HUES48 (cell line): ENCODE data around the gene KIAA1217.

Source experiments
- H3K27ac ChIP-seq: one replicate; pipeline ENCODE4 v1.7.0; 2013; ENCODE audit warnings: low read depth, low read length, inconsistent platforms
- H3K27me3 ChIP-seq: 2 replicates; pipeline ENCODE4 v1.6.1; 2013; ENCODE audit warnings: mild to moderate bottlenecking, low read length; ENCODE audit not compliant: control insufficient read depth, insufficient read depth
- H3K36me3 ChIP-seq: 2 replicates; pipeline ENCODE4 v1.6.1; 2013; ENCODE audit warnings: low read length; ENCODE audit not compliant: control insufficient read depth, insufficient read depth
- H3K4me1 ChIP-seq: 2 replicates; pipeline ENCODE4 v1.6.1; 2013; ENCODE audit warnings: mild to moderate bottlenecking, low read length; ENCODE audit not compliant: control insufficient read depth, insufficient read depth
- H3K4me3 ChIP-seq: 2 replicates; pipeline ENCODE4 v1.5.1; 2013; ENCODE audit warnings: mild to moderate bottlenecking, low read depth, low read length
- H3K9ac ChIP-seq: 2 replicates; pipeline ENCODE4 v1.6.1; 2013; ENCODE audit warnings: mild to moderate bottlenecking, low read depth, low read length, moderate library complexity
- H3K9me3 ChIP-seq: 2 replicates; pipeline ENCODE4 v1.6.1; 2013; ENCODE audit warnings: low read length; ENCODE audit not compliant: control insufficient read depth, insufficient read depth

The KIAA1217 gene

DNA sequence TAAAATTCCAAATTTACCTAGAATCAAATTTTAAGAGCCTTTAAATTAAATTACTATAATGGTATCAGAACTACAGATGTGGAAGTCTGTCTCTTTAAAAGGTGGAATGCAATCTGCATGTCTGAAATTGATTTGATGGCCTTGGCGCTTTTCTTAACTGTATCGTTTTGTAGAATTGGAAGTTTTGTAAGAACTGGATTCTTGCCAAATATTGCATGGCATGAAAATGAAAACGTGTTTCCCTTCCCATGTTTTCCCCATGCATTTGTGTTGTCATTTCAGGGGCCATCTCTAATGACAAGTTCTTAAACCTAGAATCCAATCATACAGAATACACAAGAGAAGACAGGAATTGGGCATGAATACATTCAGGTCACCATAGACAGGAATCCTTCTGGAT lies 162.5 kb downstream of the KIAA1217 start:
- Histone ChIP-seq H3K27me3 (no peaks in the 10 kb centered on the region), H3K27ac (no peak overlapping the region), H3K9me3 (no peaks in the 10 kb centered on the region), H3K36me3 (no peaks in the 10 kb centered on the region), H3K4me1 (peaks cover 38% of the 10 kb centered on the region), H3K4me3 (no peak overlapping the region), H3K9ac (no peak overlapping the region)

DNA sequence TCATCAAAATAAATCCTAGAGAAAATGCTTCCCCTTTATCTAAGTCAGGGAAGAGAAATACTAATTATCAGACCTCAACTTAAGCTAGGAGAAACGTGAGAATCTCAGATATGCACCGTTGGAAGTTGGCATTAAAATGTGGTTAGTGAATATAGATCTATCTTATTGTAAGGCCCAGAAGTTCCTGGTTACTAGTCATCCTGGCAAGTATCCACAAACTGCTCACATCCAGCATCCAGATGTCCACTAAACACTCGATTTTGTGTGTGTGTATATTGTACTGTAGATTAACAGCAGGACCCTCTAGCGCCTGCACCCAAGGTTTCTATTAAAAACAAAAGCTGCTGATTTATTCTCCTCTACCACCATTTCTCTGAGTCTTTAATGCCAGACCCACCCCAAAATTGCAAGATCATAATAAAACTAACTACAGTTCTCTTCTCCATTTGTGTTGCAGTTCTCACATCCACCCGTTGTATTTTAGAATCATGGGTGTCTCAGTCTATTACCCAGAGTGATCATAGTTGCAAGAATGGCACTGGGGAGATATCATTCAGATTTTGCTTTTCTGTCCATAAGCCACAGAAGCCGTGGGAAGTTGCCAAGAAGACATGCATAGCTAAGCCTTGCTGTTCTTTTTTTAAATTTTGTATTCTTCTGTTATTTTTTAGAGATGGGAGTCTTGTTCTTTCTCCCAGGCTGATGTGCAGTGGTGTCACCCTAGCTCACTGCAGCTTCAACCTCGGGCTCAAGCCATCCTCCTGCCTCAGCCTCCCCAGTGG lies 165.4 kb downstream of the KIAA1217 start:
- Histone ChIP-seq H3K9me3 (no peaks in the 10 kb centered on the region), H3K4me3 (no peak overlapping the region), H3K4me1 (peaks cover 23% of the 10 kb centered on the region), H3K27ac (no peak overlapping the region), H3K36me3 (no peaks in the 10 kb centered on the region), H3K27me3 (no peaks in the 10 kb centered on the region), H3K9ac (no peak overlapping the region)

DNA sequence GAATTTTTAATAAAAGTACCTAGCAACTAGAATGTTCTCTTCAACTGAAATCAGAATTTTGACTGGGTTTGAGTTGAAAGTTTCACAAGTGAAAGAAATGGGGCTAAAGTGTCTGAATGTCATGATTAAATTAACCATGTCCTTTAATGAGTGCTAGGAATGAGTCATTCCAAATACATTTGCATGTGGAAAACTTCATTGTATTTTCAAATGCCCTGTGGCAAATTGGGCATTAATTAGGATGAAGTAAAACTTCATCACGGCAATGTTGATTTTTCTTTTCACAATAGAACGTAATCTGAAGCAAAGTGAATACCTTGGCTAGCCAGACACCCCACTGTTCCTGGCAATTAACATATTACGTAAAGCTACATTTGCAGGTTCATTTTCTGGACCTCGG lies 166.6 kb downstream of the KIAA1217 start:
- no peaks in the 10 kb centered on the region for H3K36me3 ChIP-seq
- peaks cover 17% of the 10 kb centered on the region for H3K4me1 ChIP-seq
- no peaks in the 10 kb centered on the region for H3K9me3 ChIP-seq
- H3K4me3 ChIP-seq: no peak overlapping the region
- H3K9ac ChIP-seq: no peak overlapping the region
- H3K27ac ChIP-seq: no peak overlapping the region
- H3K27me3 ChIP-seq: no peaks in the 10 kb centered on the region

DNA sequence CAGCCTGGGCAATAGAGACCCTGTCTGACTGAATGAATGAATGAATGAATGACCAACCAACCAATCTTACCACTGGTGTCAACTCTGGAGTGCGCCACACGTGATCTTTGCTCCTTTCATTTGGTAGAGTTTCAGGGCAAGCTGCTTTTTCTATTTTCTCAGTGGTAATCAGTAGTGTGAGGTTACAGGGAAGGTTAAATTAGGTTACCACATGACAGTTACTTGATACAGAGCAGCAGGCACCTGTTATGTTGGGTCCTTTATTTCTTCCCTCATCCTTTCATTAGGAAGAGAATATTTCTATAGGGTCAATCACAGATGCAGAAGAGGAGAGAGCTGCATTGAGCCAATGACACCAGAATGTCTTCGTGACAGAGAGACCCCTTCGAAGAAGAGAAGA lies 167.8 kb downstream of the KIAA1217 start:
- peaks cover 14% of the 10 kb centered on the region for H3K4me1 ChIP-seq

DNA sequence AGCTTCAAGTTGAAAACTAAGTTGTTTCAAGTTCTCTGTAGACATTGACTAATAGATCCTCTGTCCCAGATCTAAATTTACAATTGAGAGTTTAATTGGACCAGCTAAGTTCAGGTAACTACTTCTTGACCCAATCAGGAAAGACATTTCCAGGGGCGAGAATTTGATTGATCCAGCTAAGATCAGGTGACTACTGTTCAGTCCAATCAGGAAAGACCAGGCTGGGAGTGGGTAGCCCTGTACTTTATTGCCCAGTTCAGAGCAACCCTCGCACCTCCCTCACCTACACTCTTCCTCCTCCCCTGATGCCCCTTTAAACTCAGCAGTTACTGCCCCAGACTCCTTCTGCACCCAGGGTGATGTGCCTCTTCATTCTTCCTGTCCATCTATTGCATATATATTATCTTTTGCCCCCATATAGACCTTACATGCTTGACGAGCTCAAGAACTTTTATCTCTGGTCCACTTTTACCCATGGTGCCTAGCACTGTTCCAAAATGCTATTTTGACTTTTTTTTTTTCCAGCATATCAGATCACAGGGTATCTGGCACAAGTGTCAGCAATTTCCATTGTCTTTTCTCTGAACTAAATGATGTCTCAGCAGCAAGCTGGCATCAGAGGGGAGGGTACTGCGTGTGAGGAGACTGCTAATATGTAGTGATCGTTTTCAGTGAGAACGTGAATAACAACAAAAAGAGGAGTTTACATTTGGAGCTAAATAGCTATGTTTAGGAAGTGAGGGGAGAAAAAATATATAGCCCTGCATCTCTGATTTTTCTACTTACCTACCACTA lies 169.4 kb downstream of the KIAA1217 start:
- no peaks in the 10 kb centered on the region; the same call in 1 of the 2 replicates for H3K36me3 ChIP-seq
- no peak overlapping the region for H3K4me3 ChIP-seq
- no peak overlapping the region for H3K27ac ChIP-seq

More for the DNA sequence above, 167.8 kb downstream of the KIAA1217 start:
- no peak overlapping the region for H3K27ac ChIP-seq
- H3K27me3 ChIP-seq: no peaks in the 10 kb centered on the region
- no peak overlapping the region for H3K4me3 ChIP-seq
- H3K9me3 ChIP-seq: no peaks in the 10 kb centered on the region
- no peak overlapping the region for H3K9ac ChIP-seq
- no peaks in the 10 kb centered on the region; the same call in 1 of the 2 replicates for H3K36me3 ChIP-seq

DNA sequence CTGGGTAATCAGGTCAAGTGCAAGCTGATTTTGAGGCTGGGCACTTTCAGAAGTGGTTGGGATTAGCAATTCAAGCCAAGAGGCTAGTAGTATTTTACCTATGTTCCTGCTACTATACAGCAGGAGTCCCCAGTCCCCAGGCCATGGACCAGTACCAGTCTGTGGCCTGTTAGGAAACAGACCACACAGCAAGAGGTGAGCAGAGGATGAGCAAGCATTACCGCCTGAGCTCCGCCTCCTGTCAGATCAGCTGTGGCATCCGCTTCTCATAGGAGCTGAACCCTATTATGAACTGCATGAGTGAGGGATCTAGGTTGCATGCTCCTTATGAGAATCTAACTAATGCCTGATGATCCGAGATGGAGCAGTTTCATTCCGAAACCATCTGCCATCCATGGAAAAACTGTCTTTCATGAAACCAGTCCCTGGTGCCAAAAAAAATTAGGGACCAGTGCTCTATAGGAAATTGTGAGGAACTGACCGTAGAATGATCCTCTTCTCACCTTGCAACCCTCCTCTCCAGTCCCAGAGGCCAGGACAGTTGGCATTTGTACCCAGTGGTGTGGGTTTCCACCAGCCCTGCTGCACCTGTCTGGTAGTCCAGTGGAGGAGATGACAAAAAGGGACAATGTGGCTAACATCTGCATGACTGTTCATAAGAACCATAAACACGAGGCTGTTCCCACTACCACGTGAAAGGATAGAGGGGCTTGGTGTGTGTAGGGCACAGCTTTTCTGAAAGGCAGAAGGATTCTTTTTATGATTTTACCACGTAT lies 172.5 kb downstream of the KIAA1217 start:
- Histone ChIP-seq H3K9ac (no peak overlapping the region), H3K4me1 (peaks cover 24% of the 10 kb centered on the region), H3K4me3 (no peak overlapping the region)

More for the DNA sequence above, 169.4 kb downstream of the KIAA1217 start:
- H3K4me1 ChIP-seq: peaks cover 19% of the 10 kb centered on the region
- no peaks in the 10 kb centered on the region for H3K9me3 ChIP-seq
- no peak overlapping the region for H3K9ac ChIP-seq
- H3K27me3 ChIP-seq: no peaks in the 10 kb centered on the region

DNA sequence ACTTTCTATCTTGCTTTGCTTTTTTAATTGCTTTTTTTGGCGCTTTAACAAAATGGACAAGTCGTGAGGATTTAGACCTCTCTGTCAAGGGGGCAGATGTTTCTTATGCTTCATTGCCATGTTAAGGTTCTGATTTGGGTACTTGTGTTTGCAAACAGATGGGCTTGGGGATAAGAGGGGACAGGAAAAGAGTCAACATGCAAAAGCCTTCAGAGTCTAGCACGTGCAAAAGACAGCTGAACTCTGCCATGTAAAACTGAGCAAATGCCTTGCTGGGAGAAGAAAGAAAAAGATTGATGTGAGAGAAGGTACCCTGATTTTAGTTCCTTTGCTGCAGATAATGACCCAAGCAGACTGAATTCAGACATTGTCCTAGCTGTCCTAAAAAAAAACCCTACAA lies 173.1 kb downstream of the KIAA1217 start:
- H3K27ac ChIP-seq: no peak overlapping the region

More for the DNA sequence above, 172.5 kb downstream of the KIAA1217 start:
- Histone ChIP-seq H3K36me3 (peaks cover 2% of the 10 kb centered on the region; the same call in 1 of the 2 replicates), H3K9me3 (no peaks in the 10 kb centered on the region), H3K27me3 (no peaks in the 10 kb centered on the region), H3K27ac (no peak overlapping the region)

DNA sequence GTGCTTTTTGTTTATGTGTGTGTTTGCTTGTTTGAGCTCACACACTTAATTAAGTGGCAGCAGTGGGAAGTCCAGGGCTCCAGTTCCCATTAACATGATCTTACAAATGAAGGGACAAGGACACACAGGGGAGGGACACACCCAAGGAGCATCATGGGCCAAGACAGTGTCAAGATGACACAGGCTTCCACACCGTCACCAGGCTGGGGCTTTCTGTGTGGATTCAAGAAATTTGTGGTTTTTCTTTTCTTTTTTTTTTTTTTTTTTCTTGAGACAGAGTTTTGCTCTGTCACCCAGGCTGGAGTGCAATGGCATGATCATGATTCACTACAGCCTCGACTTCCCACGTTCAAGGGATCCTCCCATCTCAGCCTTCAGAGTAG lies 173.6 kb downstream of the KIAA1217 start:
- H3K27me3 ChIP-seq: no peaks in the 10 kb centered on the region
- H3K9ac ChIP-seq: no peak overlapping the region
- no peak overlapping the region for H3K4me3 ChIP-seq

More for the DNA sequence above, 173.1 kb downstream of the KIAA1217 start:
- H3K9me3 ChIP-seq: no peaks in the 10 kb centered on the region
- peaks cover 2% of the 10 kb centered on the region; the same call in 1 of the 2 replicates for H3K36me3 ChIP-seq
- H3K4me1 ChIP-seq: peaks cover 24% of the 10 kb centered on the region
- no peak overlapping the region for H3K4me3 ChIP-seq
- no peaks in the 10 kb centered on the region for H3K27me3 ChIP-seq
- no peak overlapping the region for H3K9ac ChIP-seq

DNA sequence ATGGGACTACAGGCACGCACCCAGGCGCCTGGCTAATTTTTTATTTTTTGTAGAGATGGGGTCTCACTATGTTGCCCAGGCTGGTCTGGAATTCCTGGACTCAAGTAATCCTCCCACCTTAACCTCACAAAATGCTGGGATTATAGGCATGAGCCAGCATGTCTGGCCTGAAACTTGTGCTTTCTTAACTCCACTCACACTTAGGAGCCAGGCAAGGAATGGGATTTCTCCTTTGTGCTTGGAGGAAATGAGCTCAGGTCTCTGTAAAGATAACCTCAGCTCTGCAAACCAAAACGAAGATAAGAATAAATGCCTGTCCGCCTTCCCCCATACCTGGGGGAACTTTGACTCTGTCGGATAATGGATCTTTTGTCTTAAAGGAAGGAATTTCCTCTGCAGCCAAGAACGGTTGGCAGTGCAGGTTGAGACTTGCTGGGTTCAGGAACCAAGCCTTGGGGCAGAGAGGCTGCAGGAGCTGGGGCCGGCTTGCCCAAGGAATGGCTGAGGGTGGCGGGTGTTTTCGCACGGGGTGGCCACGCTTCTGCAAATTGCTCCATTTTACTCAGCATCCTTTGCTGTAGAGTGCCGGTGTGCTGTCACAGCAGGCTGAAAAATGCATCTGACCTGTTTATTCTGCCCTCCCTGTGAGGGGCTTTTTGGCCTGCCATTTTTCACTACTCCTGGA lies 174.2 kb downstream of the KIAA1217 start:
- no peak overlapping the region for H3K4me3 ChIP-seq
- peaks cover 24% of the 10 kb centered on the region for H3K4me1 ChIP-seq
- H3K27ac ChIP-seq: peak overlapping the region; percentile 91
- no peaks in the 10 kb centered on the region for H3K9me3 ChIP-seq
- no peaks in the 10 kb centered on the region for H3K27me3 ChIP-seq
- peaks cover 2% of the 10 kb centered on the region; the same call in 1 of the 2 replicates for H3K36me3 ChIP-seq
- peak overlapping the region; percentile 41; the same call in 1 of the 2 replicates for H3K9ac ChIP-seq

More for the DNA sequence above, 173.6 kb downstream of the KIAA1217 start:
- peaks cover 2% of the 10 kb centered on the region; the same call in 1 of the 2 replicates for H3K36me3 ChIP-seq
- H3K4me1 ChIP-seq: peaks cover 24% of the 10 kb centered on the region
- H3K9me3 ChIP-seq: no peaks in the 10 kb centered on the region
- H3K27ac ChIP-seq: peak overlapping the region; percentile 91

DNA sequence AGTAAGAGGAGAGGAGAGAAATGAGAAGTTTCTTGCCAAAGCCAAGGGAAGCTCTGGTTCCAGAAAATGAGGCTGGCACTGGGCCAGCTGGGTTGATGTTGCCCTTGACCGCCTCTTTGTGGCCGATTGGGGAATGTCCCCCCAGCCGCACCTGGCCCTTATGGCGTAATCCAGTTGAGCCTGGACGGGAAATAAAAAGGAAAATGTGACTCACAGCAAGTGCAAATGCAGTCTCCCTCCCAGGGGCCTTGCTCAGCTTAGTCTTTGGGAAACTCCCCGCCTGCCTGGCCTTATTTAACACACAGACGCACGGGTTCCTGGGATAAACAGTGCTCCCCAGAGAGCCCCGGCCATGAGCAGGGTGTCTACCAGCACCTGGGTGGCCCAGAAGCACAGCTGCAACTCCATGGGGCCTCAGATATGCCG lies 174.8 kb downstream of the KIAA1217 start:
- peak overlapping the region; percentile 91 for H3K27ac ChIP-seq
- H3K4me1 ChIP-seq: peaks cover 24% of the 10 kb centered on the region
- H3K9me3 ChIP-seq: no peaks in the 10 kb centered on the region
- no peaks in the 10 kb centered on the region for H3K27me3 ChIP-seq
- H3K4me3 ChIP-seq: no peak overlapping the region
- H3K36me3 ChIP-seq: peaks cover 2% of the 10 kb centered on the region; the same call in 1 of the 2 replicates
- H3K9ac ChIP-seq: peak overlapping the region; percentile 41; the same call in 1 of the 2 replicates
